Cardiac septum (tissue), 1 donor: ENCODE data around the gene TSPAN18. TPM values are rescaled to one million over a fixed set of nuclear protein-coding genes. Genes with fewer than 3 reads are reported as not detected.

Experiments
- DNase-seq: peaks from one replicate; pipeline ENCODE4 v3.0.0-alpha.2; 2020; ENCODE audit warnings: low spot score
- intact Hi-C: fragments of 100-400 bp; cut with DNase I; formaldehyde crosslinking; loops from one replicate; pipeline ENCODE4 v1.14.0; 2022
- total RNA-seq: library from RNA; stranded (reverse); fragmentation: NEBNext Ultra II Directional; extraction: Animal tissue kit (Norgen Biotek cat#: 25700); gene quantifications from one replicate; pipeline ENCODE4 v1.2.1, GENCODE V29; 2021
- donor health status: DM: no; HTN: no; CAD: no.

Gene TSPAN18
- total RNA-seq, 1 donor from 2014 or later: 153 TPM

- no peak for DNase-seq
- intact Hi-C loops: no loop called here
These were observed 81.4 kb downstream of the TSPAN18 start for GRCh38 chr11:44808053-44808753.

GRCh38 chr11:44809283-44809682 lies 82.5 kb downstream of the TSPAN18 start:
- no peak for DNase-seq
- intact Hi-C loops: no loop called here

GRCh38 chr11:44811841-44812448 lies 85.2 kb downstream of the TSPAN18 start:
- DNase-seq: no peak
- intact Hi-C loops: no loop called here

GRCh38 chr11:44812971-44813370 lies 86.2 kb downstream of the TSPAN18 start:
- intact Hi-C loops: no loop called here
- DNase-seq: no peak

GRCh38 chr11:44813401-44813800 lies 86.6 kb downstream of the TSPAN18 start:
- intact Hi-C loops: no loop called here
- DNase-seq: no peak

- intact Hi-C loops: no loop called here
- DNase-seq: no peak
These were observed 88.3 kb downstream of the TSPAN18 start for GRCh38 chr11:44814881-44815592.

- DNase-seq: no peak
- intact Hi-C loops: no loop called here
These were observed 89.2 kb downstream of the TSPAN18 start for GRCh38 chr11:44815917-44816456.

- DNase-seq: no peak
- intact Hi-C loops: no loop called here
These were observed 90.0 kb downstream of the TSPAN18 start for GRCh38 chr11:44816761-44817160.

- DNase-seq: no peak
- intact Hi-C loops: no loop called here
These were observed 90.6 kb downstream of the TSPAN18 start for GRCh38 chr11:44817207-44817949.

- intact Hi-C loops: no loop called here
- no peak for DNase-seq
These were observed 91.3 kb downstream of the TSPAN18 start for GRCh38 chr11:44818110-44818509.

GRCh38 chr11:44819346-44819745 lies 92.6 kb downstream of the TSPAN18 start:
- intact Hi-C loops: no loop called here
- no peak for DNase-seq

GRCh38 chr11:44822369-44822768 lies 95.6 kb downstream of the TSPAN18 start:
- no peak for DNase-seq
- intact Hi-C loops: no loop called here

- no peak for DNase-seq
- intact Hi-C loops: no loop called here
These were observed 96.2 kb downstream of the TSPAN18 start for GRCh38 chr11:44823006-44823405.

- no peak for DNase-seq
- intact Hi-C loops: no loop called here
These were observed 97.1 kb downstream of the TSPAN18 start for GRCh38 chr11:44823868-44824267.

GRCh38 chr11:44824300-44824704 lies 97.5 kb downstream of the TSPAN18 start:
- no peak for DNase-seq
- intact Hi-C loops: no loop called here

- intact Hi-C loops: no loop called here
These were observed 98.5 kb downstream of the TSPAN18 start for GRCh38 chr11:44825058-44825785.

GRCh38 chr11:44826922-44827643 lies 100.3 kb downstream of the TSPAN18 start:
- intact Hi-C loops: no loop called here

More at GRCh38 chr11:44825058-44825785, 98.5 kb downstream of the TSPAN18 start:
- no peak for DNase-seq

GRCh38 chr11:44828296-44828695 lies 101.5 kb downstream of the TSPAN18 start:
- intact Hi-C loops: no loop called here

More at GRCh38 chr11:44826922-44827643, 100.3 kb downstream of the TSPAN18 start:
- DNase-seq: no peak

More at GRCh38 chr11:44828296-44828695, 101.5 kb downstream of the TSPAN18 start:
- no peak for DNase-seq
